Gastrocnemius medialis (tissue), 4 donors: Measurements from ENCODE around the gene KATNB1.

ENCODE experiments used
- CTCF ChIP-seq, 5 experiments: fragments of 450-650 bp in 3 of 5; fragments of 200-600 bp in 2 of 5; sonication (generic) in 2 of 5; IDR thresholded peaks in 4 of 5; conservative IDR thresholded peaks in 1 of 5; 1 replicate in 4 of 5; 2 replicates in 1 of 5; pipeline ENCODE4 v1.5.1; 2016 to 2019; ENCODE audit warnings: antibody characterized with exemption in 5 of 5, mild to moderate bottlenecking in 3 of 5, moderate library complexity in 3 of 5
- POLR2A ChIP-seq, 2 donors: fragments of 450-650 bp; IDR thresholded peaks; one replicate each; pipeline ENCODE4 v1.6.1; 2017; ENCODE audit warnings: antibody characterized with exemption in 2 of 2, mild to moderate bottlenecking in 2 of 2, moderate library complexity in 2 of 2

GRCh38 chr16:57743458-57743857, 7.9 kb downstream of the KATNB1 start:
- TF ChIP-seq POLR2A (IDR thresholded peaks at IDR 0.05) = no peak
- no peak for TF ChIP-seq CTCF (IDR thresholded peaks at IDR 0.05 in 4 of 5, conservative IDR thresholded peaks at IDR 0.05 in 1 of 5)
